CD4-positive, CD25-positive, alpha-beta regulatory T cell (primary cell): ENCODE measurements around the gene TBX4. TPM values are rescaled to one million over a fixed set of nuclear protein-coding genes. Genes with fewer than 3 reads are reported as not detected.
A peak's percentile ranks its signal among the peaks of the same experiment; 100 is the strongest.

Source experiments
- ATAC-seq, 2 donors: fragments of 150-1000 bp; cut with Tn5 transposase; one replicate each; pipeline ENCODE4 v1.10.0; 2021; ENCODE audit warnings: low read depth in 2 of 2, moderate number of reproducible peaks in 2 of 2, moderate library complexity in 1 of 2
- DNase-seq, 3 donors: peaks; one replicate each; pipeline versions ENCODE4 v3.0.0 to v3.0.0-alpha.2; 2012 to 2022; ENCODE audit warnings: mixed read lengths in 1 of 3
- H3K27ac ChIP-seq: one replicate; pipeline ENCODE4 v1.7.0; 2013; ENCODE audit warnings: mild to moderate bottlenecking, low read length; ENCODE audit not compliant: insufficient read depth, poor library complexity, severe bottlenecking
- H3K27me3 ChIP-seq: one replicate; pipeline ENCODE4 v1.7.0; 2013; ENCODE audit warnings: low read length; ENCODE audit not compliant: control insufficient read depth, insufficient read depth
- H3K36me3 ChIP-seq: one replicate; pipeline ENCODE4 v1.7.0; 2013; ENCODE audit warnings: mild to moderate bottlenecking, low read length, moderate library complexity; ENCODE audit not compliant: control insufficient read depth, insufficient read depth
- H3K4me1 ChIP-seq: 2 replicates; pipeline ENCODE4 v1.7.0; 2013; ENCODE audit warnings: mild to moderate bottlenecking, low read length; ENCODE audit not compliant: insufficient read depth, control insufficient read depth, poor library complexity, severe bottlenecking
- H3K4me3 ChIP-seq: one replicate; pipeline ENCODE4 v1.7.0; 2013; ENCODE audit warnings: low read depth, mild to moderate bottlenecking, low read length, moderate library complexity
- H3K9me3 ChIP-seq, 2 experiments: 1 replicate in 1 of 2; 2 replicates in 1 of 2; pipeline ENCODE4 v1.7.0; 2013; ENCODE audit warnings: low read length in 2 of 2, mild to moderate bottlenecking in 1 of 2, moderate library complexity in 1 of 2; ENCODE audit not compliant: control insufficient read depth in 2 of 2
- H3K27ac Mint-ChIP-seq, 3 donors: one replicate each; pipeline ENCODE4 v1.8.0; 2020 to 2022; ENCODE audit warnings: mild to moderate bottlenecking in 3 of 3, mixed read lengths in 3 of 3, moderate library complexity in 2 of 3
- H3K27me3 Mint-ChIP-seq: one replicate; pipeline ENCODE4 v1.8.0; 2022; ENCODE audit warnings: mild to moderate bottlenecking, mixed read lengths
- H3K36me3 Mint-ChIP-seq: one replicate; pipeline ENCODE4 v1.8.0; 2020; ENCODE audit warnings: mixed read lengths
- H3K4me1 Mint-ChIP-seq, 4 donors: one replicate each; pipeline ENCODE4 v1.8.0; 2020 to 2022; ENCODE audit warnings: mixed read lengths in 4 of 4, mild to moderate bottlenecking in 1 of 4
- H3K4me3 Mint-ChIP-seq, 4 donors: one replicate each; pipeline ENCODE4 v1.8.0; 2020 to 2022; ENCODE audit warnings: mild to moderate bottlenecking in 4 of 4, mixed read lengths in 4 of 4, moderate library complexity in 3 of 4
- H3K9me3 Mint-ChIP-seq, 7 donors: one replicate each; pipeline ENCODE4 v1.8.0; 2020 to 2022; ENCODE audit warnings: mixed read lengths in 7 of 7, mild to moderate bottlenecking in 3 of 7, moderate library complexity in 2 of 7
- polyA plus RNA-seq, 4 donors: library from polyadenylated mRNA; unstranded; fragments of 300-500 nt; fragmentation: Illumina TruSeq; gene quantifications; one replicate each; pipeline ENCODE4 v1.2.3, GENCODE V29; 2021
- total RNA-seq: library from RNA; stranded (reverse); gene quantifications from one replicate; pipeline ENCODE4 v1.2.3, GENCODE V29; 2022

The TBX4 gene
- total and polyA plus RNA-seq, 5 donors from 2014 or later, result not detected

DNA sequence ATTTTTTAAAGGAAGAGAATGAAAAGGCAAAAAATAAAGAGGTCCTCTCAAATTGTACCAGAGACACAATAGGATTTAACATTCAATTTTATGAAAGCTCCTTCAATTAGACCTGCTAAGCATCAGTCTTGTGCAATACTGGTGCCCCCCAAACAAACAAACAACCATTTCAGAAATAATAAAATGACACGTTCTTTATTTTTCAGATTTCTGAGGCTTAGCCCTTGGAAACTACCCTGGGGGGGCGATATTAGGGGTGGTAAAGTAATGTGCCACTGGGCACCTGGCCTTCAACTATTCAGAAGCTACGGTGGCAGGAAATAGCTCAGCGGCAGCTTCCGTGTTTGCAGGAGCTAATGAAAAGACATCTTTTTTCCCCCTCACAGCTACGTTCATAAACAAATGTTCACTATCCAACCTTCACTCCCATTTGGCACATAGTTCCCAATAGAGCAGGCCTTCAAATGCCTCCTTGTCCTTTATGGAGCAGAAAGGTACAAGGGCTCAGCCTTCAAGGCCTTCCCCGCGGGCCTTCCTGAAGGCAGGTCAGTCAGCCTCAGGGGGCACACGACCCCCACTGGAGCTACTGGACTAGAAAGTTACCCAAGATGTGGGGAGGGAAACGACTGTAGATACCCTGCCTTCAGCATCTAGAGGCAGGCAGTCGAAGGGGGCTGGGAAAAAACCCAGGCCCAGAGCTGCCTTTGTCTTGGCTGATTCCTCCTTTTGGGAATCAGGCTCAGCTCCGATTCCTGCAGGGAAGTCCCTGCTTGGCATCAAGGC is 44.1 kb downstream of the TBX4 start:
- H3K36me3 ChIP-seq, result no peaks in the 10 kb centered on the region
- Mint-ChIP-seq H3K4me3 (no peak overlapping the region), H3K4me1 (peaks cover 0 to 4% (median 2%) of the 10 kb centered on the region in 4 donors), H3K9me3 (no peaks in the 10 kb centered on the region), H3K27me3 (peaks cover 6% of the 10 kb centered on the region), H3K27ac (no peak overlapping the region), H3K36me3 (no peaks in the 10 kb centered on the region)
- H3K27me3 ChIP-seq, result peaks cover 8% of the 10 kb centered on the region
- no peak for DNase-seq
- H3K4me1 ChIP-seq, result no peaks in the 10 kb centered on the region
- no peak overlapping the region for H3K4me3 ChIP-seq
- H3K27ac ChIP-seq, result no peak overlapping the region
- no peaks in the 10 kb centered on the region for H3K9me3 ChIP-seq
- ATAC-seq, result no peak

DNA sequence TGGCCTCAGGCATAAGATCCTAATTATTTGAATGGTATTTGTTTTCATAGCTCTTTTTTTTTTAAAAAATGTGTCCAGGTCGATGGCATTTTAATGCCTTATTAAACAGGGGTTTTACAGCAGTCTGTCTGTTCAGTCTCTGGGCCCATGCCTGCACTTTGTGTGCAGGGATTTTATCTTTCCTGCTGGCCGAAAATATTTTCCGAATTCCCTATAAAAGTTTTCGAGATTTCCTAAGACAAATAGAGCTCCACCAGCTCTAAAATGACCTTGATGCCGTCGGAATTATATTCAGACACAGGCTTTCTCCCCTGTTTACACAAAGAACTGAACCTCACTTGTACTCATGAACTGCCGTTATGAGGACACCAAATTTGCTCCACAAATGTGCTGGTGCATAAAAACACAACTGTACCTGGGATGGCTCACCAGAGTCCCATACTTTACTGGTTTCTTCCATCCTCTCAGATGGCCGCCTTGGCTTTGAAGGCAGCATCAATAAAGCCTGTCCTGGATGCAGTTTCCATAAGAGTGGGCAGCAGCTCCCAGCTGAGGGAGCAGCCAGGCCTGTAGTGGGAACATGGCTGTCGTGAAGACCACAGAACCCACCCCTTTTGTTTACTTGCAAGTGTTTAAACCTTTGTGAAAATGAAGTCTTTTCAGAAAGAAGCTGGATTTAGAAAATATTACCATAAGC is 44.9 kb downstream of the TBX4 start:
- Mint-ChIP-seq H3K4me1 (peaks cover 0 to 4% (median 2%) of the 10 kb centered on the region in 4 donors), H3K36me3 (no peaks in the 10 kb centered on the region), H3K9me3 (peaks cover 0 to 2% (median 0%) of the 10 kb centered on the region in 7 donors), H3K27ac (no peak overlapping the region), H3K4me3 (no peak overlapping the region), H3K27me3 (peaks cover 10% of the 10 kb centered on the region)
- DNase-seq (no peak), ATAC-seq (no peak)
- Histone ChIP-seq H3K4me3 (no peak overlapping the region), H3K27ac (no peak overlapping the region), H3K9me3 (no peaks in the 10 kb centered on the region), H3K4me1 (no peaks in the 10 kb centered on the region), H3K27me3 (peaks cover 8% of the 10 kb centered on the region), H3K36me3 (no peaks in the 10 kb centered on the region)

DNA sequence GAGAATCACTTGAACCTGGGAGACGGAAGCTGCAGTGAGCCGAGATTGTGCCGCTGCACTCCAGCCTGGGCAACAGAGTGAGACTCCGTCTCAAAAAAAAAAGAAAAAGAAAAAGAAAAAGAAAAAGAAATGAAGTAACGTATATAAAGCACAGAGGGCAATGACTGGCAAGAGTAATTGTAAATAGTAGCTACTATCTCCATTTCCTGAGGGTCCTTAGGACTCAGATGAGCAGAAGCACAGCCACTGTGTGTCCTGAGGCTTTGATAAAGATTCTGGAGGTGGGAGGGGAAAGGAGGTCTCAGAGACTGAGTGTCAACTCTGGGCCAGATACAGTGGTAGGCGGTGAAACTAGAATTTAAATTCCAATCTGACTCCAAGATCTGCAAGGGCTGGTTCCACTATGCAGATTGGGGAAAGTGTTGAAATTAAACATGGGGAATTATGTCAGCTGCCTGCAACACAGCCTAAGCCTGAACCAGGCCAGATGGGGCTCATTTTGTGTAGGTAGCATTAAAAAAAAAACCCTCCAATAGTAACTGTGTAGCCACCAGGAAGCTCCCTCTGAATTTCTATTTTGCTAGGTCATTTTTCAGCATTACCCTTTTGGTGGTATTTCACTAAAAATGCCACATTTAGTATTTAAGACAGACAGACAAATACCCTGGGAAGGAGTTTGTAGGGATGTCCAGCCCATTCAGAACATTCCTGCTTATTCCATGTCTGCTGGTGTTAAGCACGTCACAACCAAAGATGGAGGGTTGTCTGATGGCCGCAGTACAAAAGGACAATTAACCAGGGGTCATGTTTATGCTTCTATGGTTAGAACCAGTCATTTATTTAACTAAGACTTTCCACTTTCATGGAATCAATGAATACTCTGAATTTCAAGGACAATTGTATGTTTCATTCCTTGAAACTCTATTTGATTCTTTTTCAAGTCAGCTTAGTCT is 46.1 kb downstream of the TBX4 start:
- Mint-ChIP-seq H3K36me3 (no peaks in the 10 kb centered on the region), H3K4me3 (no peak overlapping the region), H3K9me3 (peaks cover 0 to 2% (median 0%) of the 10 kb centered on the region in 7 donors), H3K4me1 (peaks cover 0 to 4% (median 2%) of the 10 kb centered on the region in 4 donors), H3K27me3 (peaks cover 11% of the 10 kb centered on the region), H3K27ac (peak overlapping the region in 1 of 3 donors; percentile 47)
- ATAC-seq (no peak), DNase-seq (no peak)
- Histone ChIP-seq H3K36me3 (no peaks in the 10 kb centered on the region), H3K27me3 (peaks cover 8% of the 10 kb centered on the region), H3K4me3 (no peak overlapping the region), H3K27ac (no peak overlapping the region), H3K9me3 (no peaks in the 10 kb centered on the region), H3K4me1 (no peaks in the 10 kb centered on the region)

DNA sequence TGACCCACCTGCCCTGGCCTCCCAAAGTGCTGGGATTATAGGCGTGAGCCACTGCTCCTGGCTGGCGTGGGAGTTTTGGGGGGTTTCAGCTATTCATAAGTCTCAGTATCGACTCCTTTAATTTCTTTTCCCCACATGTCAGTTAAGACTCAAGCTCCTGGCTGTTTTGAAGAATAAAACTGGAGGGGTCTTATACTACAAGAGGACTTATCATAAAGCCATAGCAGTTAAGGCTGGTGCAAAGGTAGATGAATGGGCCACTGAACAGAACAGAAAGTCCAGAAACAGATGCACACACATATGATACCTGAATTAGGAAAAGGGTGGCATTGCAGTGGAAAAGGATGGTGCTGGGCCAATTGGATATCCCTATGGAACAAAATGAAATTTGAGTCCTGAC is 47.4 kb downstream of the TBX4 start:
- peaks cover 0 to 4% (median 0%) of the 10 kb centered on the region in 7 donors for H3K9me3 Mint-ChIP-seq
- ATAC-seq, result no peak
- H3K4me3 Mint-ChIP-seq, result no peak overlapping the region
- H3K36me3 Mint-ChIP-seq, result no peaks in the 10 kb centered on the region
- Histone ChIP-seq H3K9me3 (no peaks in the 10 kb centered on the region), H3K27ac (no peak overlapping the region), H3K36me3 (no peaks in the 10 kb centered on the region), H3K4me3 (no peak overlapping the region), H3K27me3 (peaks cover 8% of the 10 kb centered on the region), H3K4me1 (no peaks in the 10 kb centered on the region)
- DNase-seq, result no peak
- H3K27me3 Mint-ChIP-seq, result peaks cover 14% of the 10 kb centered on the region
- H3K27ac Mint-ChIP-seq, result no peak overlapping the region
- H3K4me1 Mint-ChIP-seq, result peaks cover 0 to 4% (median 2%) of the 10 kb centered on the region in 4 donors

DNA sequence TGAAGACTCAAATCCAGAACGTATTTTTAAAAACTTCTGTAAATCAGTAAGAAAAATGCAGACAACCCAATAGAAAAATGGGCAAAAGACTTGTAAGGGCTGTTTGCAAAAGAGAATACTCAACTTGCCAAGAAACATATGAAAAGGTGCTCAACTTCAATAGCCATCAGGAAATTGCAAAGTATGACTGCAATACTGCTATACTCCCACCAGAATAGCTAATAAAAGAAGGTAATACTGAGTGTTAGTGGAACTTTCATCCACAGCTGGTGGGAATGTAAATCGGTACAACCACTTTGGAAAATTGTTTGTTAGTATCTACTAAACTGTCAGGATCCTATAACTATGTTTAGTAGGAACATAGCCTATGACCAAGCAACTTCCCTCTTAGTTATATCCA is 48.1 kb downstream of the TBX4 start:
- DNase-seq (no peak), ATAC-seq (no peak)
- Mint-ChIP-seq H3K4me3 (no peak overlapping the region), H3K27me3 (peaks cover 20% of the 10 kb centered on the region), H3K4me1 (peaks cover 0 to 4% (median 2%) of the 10 kb centered on the region in 4 donors), H3K27ac (no peak overlapping the region), H3K9me3 (peaks cover 0 to 4% (median 0%) of the 10 kb centered on the region in 7 donors), H3K36me3 (no peaks in the 10 kb centered on the region)
- Histone ChIP-seq H3K27me3 (peaks cover 8% of the 10 kb centered on the region), H3K36me3 (no peaks in the 10 kb centered on the region), H3K4me3 (no peak overlapping the region), H3K4me1 (no peaks in the 10 kb centered on the region), H3K27ac (no peak overlapping the region), H3K9me3 (no peaks in the 10 kb centered on the region)

DNA sequence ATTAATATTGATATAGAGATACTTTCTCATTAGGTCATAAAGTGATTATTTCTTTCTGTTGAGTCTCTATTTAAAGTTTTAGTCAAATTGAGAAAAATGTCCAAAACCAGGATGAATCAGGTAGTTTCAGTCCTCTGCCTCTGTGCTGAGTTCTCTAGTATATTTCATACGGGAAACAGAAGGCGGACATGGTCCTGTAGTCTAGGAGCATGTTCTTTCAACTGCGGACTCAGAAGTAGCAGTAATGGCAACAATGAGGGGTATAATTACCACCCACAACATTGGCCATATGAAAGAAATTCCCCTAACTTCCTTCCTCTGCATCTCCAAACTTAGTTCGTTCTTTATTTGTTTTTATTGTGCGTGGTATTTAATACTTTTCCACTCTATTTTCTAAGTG is 50.1 kb downstream of the TBX4 start:
- Mint-ChIP-seq H3K27me3 (peaks cover 20% of the 10 kb centered on the region), H3K4me1 (no peaks in the 10 kb centered on the region), H3K9me3 (peaks cover 0 to 4% (median 0%) of the 10 kb centered on the region in 7 donors), H3K36me3 (no peaks in the 10 kb centered on the region), H3K27ac (no peak overlapping the region), H3K4me3 (no peak overlapping the region)
- Histone ChIP-seq H3K4me1 (no peaks in the 10 kb centered on the region), H3K9me3 (no peaks in the 10 kb centered on the region), H3K36me3 (no peaks in the 10 kb centered on the region), H3K4me3 (no peak overlapping the region), H3K27me3 (peaks cover 14% of the 10 kb centered on the region), H3K27ac (no peak overlapping the region)
- ATAC-seq (no peak), DNase-seq (no peak)

DNA sequence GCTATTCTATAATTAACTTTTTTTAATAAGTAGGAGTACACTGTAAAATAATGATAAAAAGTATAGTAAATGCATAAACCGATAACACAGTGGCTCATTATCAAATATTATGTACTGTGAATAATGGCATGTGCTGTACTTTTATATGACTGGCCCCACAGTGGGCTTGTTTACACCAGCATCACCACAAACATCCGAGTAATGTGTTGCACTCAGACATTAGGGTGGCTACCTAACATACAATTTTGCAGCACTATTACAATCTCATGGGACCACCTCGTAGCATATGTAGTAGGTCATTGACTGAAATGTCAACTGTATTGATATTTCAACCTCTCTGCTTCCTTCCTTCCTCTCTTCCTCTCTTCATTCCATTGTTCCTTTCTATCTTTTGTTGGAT is 51.7 kb downstream of the TBX4 start:
- no peaks in the 10 kb centered on the region for H3K36me3 Mint-ChIP-seq
- Histone ChIP-seq H3K27me3 (peaks cover 14% of the 10 kb centered on the region), H3K4me3 (no peak overlapping the region), H3K36me3 (no peaks in the 10 kb centered on the region), H3K9me3 (no peaks in the 10 kb centered on the region), H3K27ac (no peak overlapping the region), H3K4me1 (no peaks in the 10 kb centered on the region)
- DNase-seq (no peak), ATAC-seq (no peak)
- H3K4me1 Mint-ChIP-seq, result no peaks in the 10 kb centered on the region
- H3K4me3 Mint-ChIP-seq, result no peak overlapping the region
- no peak overlapping the region for H3K27ac Mint-ChIP-seq
- peaks cover 0 to 4% (median 0%) of the 10 kb centered on the region in 7 donors for H3K9me3 Mint-ChIP-seq
- H3K27me3 Mint-ChIP-seq, result peaks cover 24% of the 10 kb centered on the region
